Measurements from ENCODE around the gene FGF3. TPM values are rescaled to one million over a fixed set of nuclear protein-coding genes. Genes with fewer than 3 reads are reported as not detected.
A peak's percentile ranks its signal among the peaks of the same experiment; 100 is the strongest.

FGF3 gene
- not detected for total RNA-seq
- long read RNA-seq = 0 reads

GRCh38 chr11:69818603-69819441 lies at the start of gene FGF3:
Gene FGF3 (minus strand): TSS chr11:69819416. CDS start chr11:69818933, 483 bp downstream.
- no peak for TF ChIP-seq CTCF (IDR thresholded peaks at IDR 0.05)
- ATAC-seq = no peak
- Histone ChIP-seq H3K4me1 (no peaks in the 10 kb centered on the region), H3K27me3 (ENCODE audit: low read depth) (peaks cover 74% of the 10 kb centered on the region), H3K36me3 (no peaks in the 10 kb centered on the region), H3K27ac (no peak within 1 kb of the TSS), H3K4me3 (no peak within 1 kb of the TSS), H3K9me3 (no peaks in the 10 kb centered on the region)
- DNase-seq = no peak
- intact Hi-C loops (cut with DNase I) = no loop called here

- ATAC-seq (no peak), DNase-seq (no peak)
- Histone ChIP-seq H3K4me1 (no peaks in the 10 kb centered on the region), H3K36me3 (no peaks in the 10 kb centered on the region), H3K4me3 (no peak overlapping the region), H3K27me3 (ENCODE audit: low read depth) (peaks cover 15% of the 10 kb centered on the region), H3K9me3 (no peaks in the 10 kb centered on the region), H3K27ac (no peak overlapping the region)
- TF ChIP-seq CTCF (IDR thresholded peaks at IDR 0.05) = no peak
- intact Hi-C loops (cut with DNase I) = no loop called here
These were observed 49.7 kb upstream of the FGF3 start for GRCh38 chr11:69868871-69869270.

GRCh38 chr11:69868006-69868810 lies 49.0 kb upstream of the FGF3 start:
- no peak for TF ChIP-seq CTCF (IDR thresholded peaks at IDR 0.05)

GRCh38 chr11:69867076-69868005 lies 48.1 kb upstream of the FGF3 start:
- intact Hi-C loops (cut with DNase I) = no loop called here
- TF ChIP-seq CTCF (IDR thresholded peaks at IDR 0.05) = no peak
- ATAC-seq = peak in 1 of 2 donors; percentile 25
- no peaks in the 10 kb centered on the region for H3K36me3 ChIP-seq
- no peak overlapping the region for H3K27ac ChIP-seq
- no peaks in the 10 kb centered on the region for H3K4me1 ChIP-seq
- H3K4me3 ChIP-seq = no peak overlapping the region
- H3K9me3 ChIP-seq = no peaks in the 10 kb centered on the region
- peaks cover 25% of the 10 kb centered on the region for H3K27me3 ChIP-seq (ENCODE audit: low read depth)
- no peak for DNase-seq

More at GRCh38 chr11:69868006-69868810, 49.0 kb upstream of the FGF3 start:
- Histone ChIP-seq H3K27me3 (ENCODE audit: low read depth) (peaks cover 16% of the 10 kb centered on the region), H3K36me3 (no peaks in the 10 kb centered on the region), H3K4me1 (no peaks in the 10 kb centered on the region), H3K4me3 (no peak overlapping the region), H3K9me3 (no peaks in the 10 kb centered on the region), H3K27ac (no peak overlapping the region)
- ATAC-seq (no peak), DNase-seq (no peak)
- intact Hi-C loops (cut with DNase I) = no loop called here

GRCh38 chr11:69866648-69867047 lies 47.4 kb upstream of the FGF3 start:
- H3K4me3 ChIP-seq = no peak overlapping the region
- H3K4me1 ChIP-seq = no peaks in the 10 kb centered on the region
- DNase-seq (no peak), ATAC-seq (no peak)
- no peak for TF ChIP-seq CTCF (IDR thresholded peaks at IDR 0.05)
- peaks cover 31% of the 10 kb centered on the region for H3K27me3 ChIP-seq (ENCODE audit: low read depth)
- intact Hi-C loops (cut with DNase I) = no loop called here
- H3K9me3 ChIP-seq = no peaks in the 10 kb centered on the region
- no peak overlapping the region for H3K27ac ChIP-seq
- no peaks in the 10 kb centered on the region for H3K36me3 ChIP-seq

Measured in lower lobe of right lung (tissue), 2 donors.